CD4-positive, alpha-beta T cell treated with Interleukin-15 for 4 hours (primary cell): ENCODE measurements around the gene PRR18.

Experiments used
- DNase-seq: peaks from one replicate; pipeline ENCODE4 v3.0.0-alpha.2; 2020; ENCODE audit warnings: low spot score

Gene PRR18

GRCh38 chr6:166333172-166333995 is 25.2 kb upstream of the PRR18 start:
- DNase-seq, result peak; percentile 39

DNA sequence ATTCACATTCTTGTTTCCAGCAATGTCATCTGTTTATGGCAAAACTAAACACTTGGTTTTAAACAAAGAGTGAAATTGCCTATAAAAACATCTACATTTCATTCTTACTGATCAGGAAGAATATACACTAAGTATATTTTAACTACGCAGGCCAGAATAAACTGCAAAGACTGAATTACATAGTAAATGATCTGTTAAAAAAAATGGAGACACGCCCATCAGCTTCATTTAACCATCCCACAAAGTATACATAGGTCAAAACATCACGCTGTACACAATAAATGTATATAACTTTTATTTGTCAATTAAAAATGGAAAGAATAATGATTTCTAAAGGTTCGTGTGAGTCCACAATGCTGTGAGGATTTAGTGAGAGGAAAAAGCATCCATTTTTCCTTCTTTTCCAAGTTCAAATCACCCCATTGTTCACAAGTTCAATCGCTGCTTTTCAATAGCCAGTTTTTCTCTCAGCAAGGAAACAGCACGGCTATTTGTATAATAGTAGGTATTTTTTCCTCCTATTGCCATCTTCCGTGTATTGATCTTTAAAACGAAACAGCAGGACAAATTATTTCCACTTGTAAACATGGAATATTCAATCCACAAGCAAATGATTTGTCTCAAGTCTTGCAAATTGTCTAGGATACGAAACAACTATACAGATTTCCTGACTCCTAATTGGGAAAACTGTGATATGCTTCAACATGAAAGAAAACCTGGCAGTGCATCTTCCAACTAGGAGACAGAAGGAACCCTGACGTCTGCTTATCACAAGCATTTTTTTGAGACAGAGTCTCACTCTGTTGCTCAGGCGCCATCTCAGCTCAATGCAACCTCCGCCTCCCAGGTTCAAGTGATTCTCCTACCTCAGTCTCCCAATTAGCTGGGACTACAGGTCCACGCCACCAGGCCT is 23.6 kb upstream of the PRR18 start:
- no peak for DNase-seq

DNA sequence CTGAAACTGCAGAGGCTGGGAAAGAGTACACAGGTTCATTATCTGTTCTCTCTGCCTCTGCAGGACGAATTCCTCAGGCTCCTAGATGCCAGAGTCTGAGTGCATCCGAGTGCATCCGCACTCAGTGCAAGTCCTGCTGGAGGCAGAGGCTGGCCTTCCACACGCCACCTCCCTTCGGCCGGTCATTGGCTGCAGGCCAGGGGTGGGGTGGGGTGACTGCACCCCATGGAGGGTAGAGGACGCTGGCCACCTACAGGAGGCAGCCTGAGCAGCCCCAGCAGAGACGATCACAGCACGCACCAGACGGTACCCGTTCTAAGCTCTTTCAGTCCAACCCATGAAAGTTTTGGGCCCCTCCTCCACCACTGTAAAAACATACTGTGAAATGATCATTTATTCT is 22.4 kb upstream of the PRR18 start:
- no peak for DNase-seq

DNA sequence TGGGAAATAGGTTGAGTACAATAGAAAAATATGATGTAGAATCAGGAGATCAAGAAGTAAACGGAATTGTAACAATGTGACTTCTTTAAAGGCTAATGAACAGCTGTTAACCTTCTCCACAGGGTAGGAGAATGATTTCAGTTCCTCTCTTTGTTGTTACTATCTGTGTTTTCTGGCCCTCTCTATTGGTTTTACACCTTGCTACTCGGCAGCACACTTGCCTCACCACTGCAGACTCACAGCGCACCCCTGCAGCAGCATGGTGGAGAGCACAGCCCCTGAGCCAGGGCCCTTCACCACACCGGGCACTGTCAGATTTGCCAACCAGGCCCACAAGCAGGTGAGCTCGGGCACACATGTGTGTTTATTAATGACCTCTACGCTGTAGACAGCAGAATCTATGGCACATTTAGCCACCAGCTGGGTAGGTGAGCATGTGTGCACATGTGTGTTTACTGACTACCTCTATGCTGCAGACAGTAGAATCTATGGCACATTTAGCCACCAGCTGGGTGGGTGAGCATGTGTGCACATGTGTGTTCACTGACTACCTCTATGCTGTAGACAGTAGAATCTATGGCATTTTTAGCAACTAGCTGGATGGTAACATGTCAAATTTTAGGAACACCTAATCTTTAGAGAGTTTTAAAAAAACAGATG is 17.3 kb upstream of the PRR18 start:
- no peak for DNase-seq

DNA sequence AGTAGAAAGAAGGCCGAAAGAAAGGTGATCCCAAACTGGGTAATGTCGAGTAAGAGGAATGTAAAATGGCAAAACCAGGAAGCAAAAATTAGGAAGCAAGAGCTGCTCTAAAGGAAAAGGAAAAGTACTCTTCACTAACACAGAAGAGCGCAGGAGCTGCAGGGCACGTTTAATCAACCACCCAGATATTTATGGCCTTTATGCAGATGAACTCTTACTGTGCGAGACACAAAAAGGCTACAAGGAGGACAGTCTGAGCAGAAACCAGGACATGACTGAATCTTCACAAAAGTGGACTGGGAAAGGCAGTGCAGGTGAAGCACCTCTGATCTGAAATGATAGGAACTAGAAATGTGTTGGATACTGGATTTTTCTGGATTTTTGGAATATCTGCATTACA is 15.2 kb upstream of the PRR18 start:
- no peak for DNase-seq

- no peak for DNase-seq
These were observed 10.7 kb upstream of the PRR18 start for GRCh38 chr6:166318649-166319600.

DNA sequence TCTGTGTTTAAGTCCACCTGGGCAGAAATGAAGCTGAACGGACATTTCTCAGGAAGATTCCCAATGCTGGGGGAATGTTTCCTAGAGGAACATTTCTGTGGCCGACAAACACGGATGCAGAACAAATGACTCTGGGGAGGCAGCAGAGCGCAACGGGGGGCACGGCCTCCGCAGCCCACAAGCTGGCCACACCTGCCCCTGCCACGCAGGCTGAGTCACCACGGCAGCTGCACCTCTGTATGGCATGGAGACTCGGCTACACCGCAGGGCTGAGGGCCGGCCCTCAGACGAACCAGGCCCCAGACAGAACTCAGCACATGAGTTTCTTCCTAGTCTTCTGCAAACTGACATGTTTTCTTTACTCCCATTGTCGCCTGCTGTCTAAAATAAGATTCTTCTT is 10.0 kb upstream of the PRR18 start:
- DNase-seq, result no peak

GRCh38 chr6:166317261-166318212 is 9.3 kb upstream of the PRR18 start:
- DNase-seq, result no peak

DNA sequence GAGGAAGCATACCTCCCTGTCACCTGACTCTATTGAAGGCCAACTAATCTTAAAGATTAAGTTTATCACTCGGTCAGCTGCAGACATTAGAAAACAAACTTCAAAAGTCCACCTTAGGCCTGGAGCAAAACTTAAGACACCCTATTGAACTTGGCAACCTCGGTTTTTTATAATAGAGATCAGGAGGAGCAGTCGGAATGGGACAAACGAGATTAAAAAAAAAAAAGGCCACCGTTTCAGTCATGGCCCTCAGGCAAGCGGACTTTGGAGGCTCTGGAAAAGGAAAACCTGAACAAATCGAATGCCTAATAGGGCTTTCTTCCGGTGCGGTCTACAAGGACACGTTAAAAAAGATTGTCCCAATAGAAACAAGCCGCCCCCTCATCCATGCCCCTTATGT is 7.2 kb upstream of the PRR18 start:
- DNase-seq, result no peak

DNA sequence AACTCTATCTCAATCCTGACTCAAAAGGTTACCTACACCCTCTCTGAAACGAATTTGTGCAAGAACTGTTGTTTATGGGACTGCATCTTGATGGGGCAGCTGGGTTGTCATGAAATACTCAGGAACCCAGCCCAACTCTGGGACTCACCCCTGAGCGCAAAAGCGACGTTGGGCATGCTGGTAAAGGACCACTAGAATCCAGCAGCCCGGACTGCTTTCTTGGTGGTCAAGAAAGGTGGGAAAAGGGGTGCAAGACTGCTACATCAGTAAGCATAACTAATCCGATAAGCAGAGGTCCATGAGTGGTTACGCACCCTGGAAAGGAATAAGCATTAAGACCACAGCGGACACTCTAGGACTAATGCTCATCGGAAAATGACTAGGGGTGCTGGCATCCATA is 6.3 kb upstream of the PRR18 start:
- DNase-seq, result no peak

GRCh38 chr6:166313255-166314070 is 5.3 kb upstream of the PRR18 start:
- peak; percentile 41 for DNase-seq

DNA sequence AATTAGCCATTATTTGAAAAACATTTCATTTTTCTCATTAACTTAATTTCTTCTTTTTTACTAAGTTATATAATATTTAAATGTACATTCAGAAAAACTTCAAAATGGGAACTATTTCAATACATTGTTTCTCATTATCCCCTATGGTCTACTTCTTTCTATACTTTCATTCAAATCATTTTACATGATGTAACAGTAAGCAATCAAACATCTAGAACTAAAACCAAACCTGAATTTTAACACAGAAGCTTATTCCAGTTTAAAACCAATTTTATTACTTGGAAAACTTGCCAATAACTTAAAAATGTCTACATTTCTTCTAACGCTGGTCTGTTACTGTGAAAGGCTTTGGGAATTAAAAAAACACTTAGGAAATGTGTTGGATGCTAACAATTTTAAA is 4.6 kb upstream of the PRR18 start:
- no peak for DNase-seq

DNA sequence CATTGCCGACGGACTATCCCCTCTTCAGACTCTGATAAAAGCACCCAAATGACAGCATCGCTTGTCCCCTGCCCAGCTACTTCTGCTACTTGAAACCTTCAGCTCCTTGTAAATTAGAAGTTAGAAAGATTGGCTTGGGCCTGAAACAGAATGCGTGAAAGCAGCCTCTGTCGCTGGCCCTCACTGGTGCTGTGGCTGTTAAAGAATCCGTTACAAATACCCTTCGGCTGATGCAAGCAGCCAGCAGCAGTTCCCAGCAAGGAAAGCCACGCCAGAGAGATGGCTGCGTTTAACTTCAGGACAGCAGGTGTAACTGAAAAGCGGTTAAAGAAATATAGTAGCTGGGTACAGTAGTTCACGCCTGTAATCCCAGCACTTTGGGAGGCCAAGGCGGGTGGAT is 2.4 kb upstream of the PRR18 start:
- DNase-seq, result no peak

GRCh38 chr6:166309977-166310376 is 1.8 kb upstream of the PRR18 start:
- no peak for DNase-seq

DNA sequence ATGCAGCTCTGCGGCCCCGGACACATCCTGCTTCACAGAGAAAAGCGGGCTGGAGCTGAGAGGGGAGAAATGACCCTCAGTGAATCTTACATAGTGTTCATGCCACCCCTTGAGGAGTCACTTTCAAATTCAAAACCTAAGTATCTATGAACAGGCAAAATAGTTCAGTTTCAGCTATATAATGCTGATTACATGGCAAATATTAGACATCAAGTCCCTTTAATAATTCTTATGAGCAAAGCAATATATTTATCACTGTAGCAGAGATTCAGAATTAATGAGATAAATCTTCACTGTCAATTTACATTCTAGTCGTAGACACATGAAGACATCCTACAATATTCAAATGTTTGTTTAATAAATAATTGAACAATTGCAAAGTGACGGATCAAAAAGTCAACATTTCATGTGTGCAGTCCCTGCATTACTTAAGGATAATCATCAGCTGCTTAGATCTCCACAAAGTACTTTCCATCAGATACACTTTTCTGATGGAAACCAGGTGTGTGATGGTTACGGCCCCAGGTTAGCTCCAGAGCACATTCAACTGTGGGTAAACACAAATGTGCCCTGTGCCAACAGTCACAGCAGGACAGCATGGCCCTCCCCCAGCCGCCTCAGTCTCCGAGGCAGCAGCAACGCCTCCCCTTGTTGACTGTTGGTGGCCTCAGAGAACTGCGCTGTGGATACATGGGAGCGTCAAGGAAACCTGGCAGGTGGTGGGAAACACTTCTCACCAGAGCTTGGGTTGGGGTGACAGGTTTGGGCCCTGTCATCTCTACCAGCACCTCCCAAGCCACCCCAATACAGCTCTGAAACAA is 787 bp upstream of the PRR18 start:
- DNase-seq, result no peak

- DNase-seq, result no peak
These were observed 835 bp downstream of the PRR18 start for GRCh38 chr6:166307082-166308032.

GRCh38 chr6:166306378-166307081 is 1.7 kb downstream of the PRR18 start:
- DNase-seq, result no peak
